SK-N-SH treated with all-trans-retinoic acid at 6 μM for 48 hours (cell line): ENCODE results near the gene TRAPPC2.

Experiments used
- PATZ1 ChIP-seq: fragments of 250-450 bp; sonication (Bioruptor Pico); IDR thresholded peaks from 2 replicates; pipeline ENCODE4 v1.8.0; 2020; ENCODE audit warnings: mild to moderate bottlenecking, moderate library complexity, borderline replicate concordance
- ZNF8 ChIP-seq: fragments of 450-650 bp; formaldehyde crosslinking; IDR thresholded peaks from 2 replicates; pipeline ENCODE4 v1.5.0; 2020; ENCODE audit warnings: mild to moderate bottlenecking, moderate library complexity

- TF ChIP-seq ZNF8 (CRISPR knock-in tag) (no peak), PATZ1 (CRISPR knock-in tag) (no peak)
These were observed 13.4 kb upstream of the TRAPPC2 start for GRCh38 chrX:13747836-13748235.
